Natural killer cell (primary cell): Measurements from ENCODE around the gene PEX14. TPM values are rescaled to one million over a fixed set of nuclear protein-coding genes. Genes with fewer than 3 reads are reported as not detected.

Experiments
- ATAC-seq, 3 donors: fragments of 150-1000 bp in 2 of 3; fragments of 200-7000 bp in 1 of 3; cut with Tn5 transposase; 1 replicate in 1 of 3; 2 replicates in 2 of 3; pipeline ENCODE4 v1.10.0; 2021; ENCODE audit warnings: mild to moderate bottlenecking in 2 of 3, moderate library complexity in 2 of 3
- DNase-seq, 2 donors: peaks; one replicate each; pipeline versions ENCODE4 v3.0.0 to v3.0.0-alpha.2; 2013 to 2021; ENCODE audit warnings: mixed read lengths in 1 of 2
- H3K27ac ChIP-seq: one replicate; pipeline ENCODE4 v1.5.1; 2013; ENCODE audit warnings: mild to moderate bottlenecking, low read length
- H3K27me3 ChIP-seq: one replicate; pipeline ENCODE4 v1.6.1; 2013; ENCODE audit warnings: low read length; ENCODE audit not compliant: control insufficient read depth, insufficient read depth
- H3K36me3 ChIP-seq: one replicate; pipeline ENCODE4 v1.6.1; 2013; ENCODE audit warnings: low read length; ENCODE audit not compliant: control insufficient read depth, insufficient read depth
- H3K4me1 ChIP-seq: one replicate; pipeline ENCODE4 v1.6.1; 2013; ENCODE audit warnings: low read length; ENCODE audit not compliant: control insufficient read depth, insufficient read depth
- H3K4me3 ChIP-seq: one replicate; pipeline ENCODE4 v1.5.1; 2013; ENCODE audit warnings: low read length
- H3K9me3 ChIP-seq: one replicate; pipeline ENCODE4 v1.6.1; 2013; ENCODE audit warnings: low read length; ENCODE audit not compliant: control insufficient read depth, insufficient read depth
- H3K27ac Mint-ChIP-seq, 2 donors: one replicate each; pipeline ENCODE4 v1.8.0; 2022; ENCODE audit warnings: mild to moderate bottlenecking in 2 of 2, mixed read lengths in 2 of 2, moderate library complexity in 1 of 2
- H3K27me3 Mint-ChIP-seq, 2 donors: one replicate each; pipeline ENCODE4 v1.8.0; 2022; ENCODE audit warnings: low read depth in 2 of 2, mixed read lengths in 2 of 2
- H3K36me3 Mint-ChIP-seq: one replicate; pipeline ENCODE4 v1.8.0; 2022; ENCODE audit warnings: mixed read lengths
- H3K4me1 Mint-ChIP-seq, 2 donors: one replicate each; pipeline ENCODE4 v1.8.0; 2022; ENCODE audit warnings: mixed read lengths in 2 of 2
- H3K4me3 Mint-ChIP-seq: one replicate; pipeline ENCODE4 v1.8.0; 2022; ENCODE audit warnings: mild to moderate bottlenecking, moderate library complexity, mixed read lengths
- H3K9me3 Mint-ChIP-seq, 2 donors: one replicate each; pipeline ENCODE4 v1.8.0; 2022; ENCODE audit warnings: mixed read lengths in 2 of 2
- WGBS: methylation state at CpG from one replicate; pipeline ENCODE4 v1.1.7; 2013; ENCODE audit warnings: missing lambda C conversion rate; ENCODE audit not compliant: insufficient coverage; 5-methylcytosine and 5-hydroxymethylcytosine counted together
- intact Hi-C: fragments of 100-400 bp; cut with micrococcal nuclease; formaldehyde crosslinking; loops from one replicate; pipeline ENCODE4 v1.14.2; 2022
- total RNA-seq, 4 donors: library from RNA; stranded (reverse); fragments of 120-200 nt in 1 of 4; gene quantifications; one replicate each; pipeline versions ENCODE4 v1.2.3 to v1.2.4, GENCODE V29; 2013 to 2022
- TF ChIP-seq, protein P1 (sequence below): fragments of 200-600 bp; IDR thresholded peaks from one replicate; pipeline ENCODE4 v1.8.0; 2022; ENCODE audit warnings: antibody characterized with exemption

Gene PEX14
- total RNA-seq, 3 donors from 2014 or later (not counting 1 experiment from before 2014, with no cell fraction given): 21.4 to 27.3 (median 24.1) TPM

DNA sequence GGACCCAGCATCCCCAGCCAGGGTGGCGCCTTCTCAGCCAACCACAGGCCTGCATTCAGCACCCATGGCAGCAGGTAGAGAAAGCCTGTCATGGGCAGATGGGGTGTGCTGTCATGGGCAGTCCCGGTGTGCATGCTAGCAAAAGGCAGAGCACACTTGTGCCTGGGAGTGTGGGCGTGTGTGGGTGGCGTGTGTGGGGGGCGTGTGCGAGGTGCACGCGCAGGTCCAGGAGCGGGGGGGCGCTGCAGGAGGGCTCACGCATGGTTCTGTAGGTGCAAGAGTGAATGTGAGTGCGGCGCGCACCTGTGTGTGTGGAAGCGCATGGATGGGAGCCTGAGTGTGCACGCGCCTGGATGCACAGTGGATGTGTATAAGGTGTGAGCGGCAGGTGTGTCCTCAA lies 184.5 kb downstream of the PEX14 start:
- H3K36me3 ChIP-seq: peaks cover 21% of the 10 kb centered on the region
- DNase-seq: no peak
- no peak overlapping the region for H3K4me3 ChIP-seq
- Mint-ChIP-seq H3K9me3 (no peaks in the 10 kb centered on the region), H3K36me3 (no peaks in the 10 kb centered on the region), H3K27me3 (no peaks in the 10 kb centered on the region), H3K4me1 (peaks cover 0 to 4% of the 10 kb centered on the region in 2 donors), H3K27ac (no peak overlapping the region), H3K4me3 (no peak overlapping the region)
- intact Hi-C loops: no loop called here
- ATAC-seq: no peak
- no peaks in the 10 kb centered on the region for H3K4me1 ChIP-seq
- TF ChIP-seq, protein P1, sequence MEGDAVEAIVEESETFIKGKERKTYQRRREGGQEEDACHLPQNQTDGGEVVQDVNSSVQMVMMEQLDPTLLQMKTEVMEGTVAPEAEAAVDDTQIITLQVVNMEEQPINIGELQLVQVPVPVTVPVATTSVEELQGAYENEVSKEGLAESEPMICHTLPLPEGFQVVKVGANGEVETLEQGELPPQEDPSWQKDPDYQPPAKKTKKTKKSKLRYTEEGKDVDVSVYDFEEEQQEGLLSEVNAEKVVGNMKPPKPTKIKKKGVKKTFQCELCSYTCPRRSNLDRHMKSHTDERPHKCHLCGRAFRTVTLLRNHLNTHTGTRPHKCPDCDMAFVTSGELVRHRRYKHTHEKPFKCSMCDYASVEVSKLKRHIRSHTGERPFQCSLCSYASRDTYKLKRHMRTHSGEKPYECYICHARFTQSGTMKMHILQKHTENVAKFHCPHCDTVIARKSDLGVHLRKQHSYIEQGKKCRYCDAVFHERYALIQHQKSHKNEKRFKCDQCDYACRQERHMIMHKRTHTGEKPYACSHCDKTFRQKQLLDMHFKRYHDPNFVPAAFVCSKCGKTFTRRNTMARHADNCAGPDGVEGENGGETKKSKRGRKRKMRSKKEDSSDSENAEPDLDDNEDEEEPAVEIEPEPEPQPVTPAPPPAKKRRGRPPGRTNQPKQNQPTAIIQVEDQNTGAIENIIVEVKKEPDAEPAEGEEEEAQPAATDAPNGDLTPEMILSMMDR: no peak
- no peaks in the 10 kb centered on the region for H3K9me3 ChIP-seq
- H3K27me3 ChIP-seq: no peaks in the 10 kb centered on the region
- no peak overlapping the region for H3K27ac ChIP-seq
- WGBS: 96% methylated on average over 18 of the region's 18 CpGs

DNA sequence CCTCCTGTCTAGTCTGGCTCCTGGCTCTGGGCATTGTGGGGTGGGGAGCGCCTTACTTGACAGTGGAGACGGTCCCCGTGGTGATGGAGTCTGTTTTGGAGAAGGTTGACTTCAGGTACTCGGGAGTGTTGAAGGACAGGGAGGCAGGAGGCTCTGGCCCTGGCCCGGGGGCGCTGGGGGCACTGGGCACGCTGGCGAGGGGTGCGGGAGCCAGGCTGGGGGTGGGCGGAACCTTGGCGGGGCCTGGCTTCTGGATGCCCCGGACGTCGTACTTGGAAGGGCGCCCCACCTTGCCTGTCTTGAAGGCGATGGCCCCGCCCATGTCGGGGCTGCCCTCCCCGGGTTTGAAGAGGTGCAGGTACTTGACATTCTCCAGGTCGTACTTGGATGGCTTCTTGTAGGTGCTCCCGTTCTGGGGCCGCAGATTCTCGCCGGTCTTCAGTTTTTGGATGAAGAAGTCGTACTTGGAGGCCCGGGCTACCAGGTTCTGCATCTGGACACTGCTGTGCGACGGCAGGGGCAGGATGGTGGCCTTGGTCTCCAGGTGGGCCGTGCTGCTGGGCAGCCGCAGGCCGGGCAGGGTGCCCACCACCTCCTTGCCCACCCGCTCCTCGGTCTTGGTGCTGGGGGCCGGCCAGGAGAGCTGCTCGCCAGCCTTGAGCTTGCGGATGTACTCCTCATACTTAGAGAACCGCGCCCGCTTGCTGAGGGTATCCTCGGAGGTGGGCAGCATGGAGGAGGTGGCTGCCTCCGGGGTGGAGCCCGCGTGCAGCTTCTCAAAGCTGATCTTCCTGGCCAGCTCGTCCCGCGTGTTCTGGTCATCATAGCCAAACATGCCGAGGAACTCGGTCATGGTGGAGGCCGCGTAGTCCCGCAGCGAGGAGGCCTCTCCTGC lies 185.1 kb downstream of the PEX14 start:
- no peak overlapping the region for H3K27ac Mint-ChIP-seq
- no peaks in the 10 kb centered on the region for H3K27me3 Mint-ChIP-seq
- intact Hi-C loops: no loop called here
- DNase-seq (no peak), ATAC-seq (no peak)
- Histone ChIP-seq H3K36me3 (peaks cover 19% of the 10 kb centered on the region), H3K4me3 (no peak overlapping the region), H3K4me1 (no peaks in the 10 kb centered on the region), H3K9me3 (no peaks in the 10 kb centered on the region), H3K27me3 (no peaks in the 10 kb centered on the region), H3K27ac (no peak overlapping the region)
- H3K36me3 Mint-ChIP-seq: no peaks in the 10 kb centered on the region
- no peak overlapping the region for H3K4me3 Mint-ChIP-seq
- WGBS: 97% methylated on average over 52 of the region's 52 CpGs
- H3K9me3 Mint-ChIP-seq: no peaks in the 10 kb centered on the region
- H3K4me1 Mint-ChIP-seq: peaks cover 0 to 4% of the 10 kb centered on the region in 2 donors
- TF ChIP-seq, protein P1: no peak

DNA sequence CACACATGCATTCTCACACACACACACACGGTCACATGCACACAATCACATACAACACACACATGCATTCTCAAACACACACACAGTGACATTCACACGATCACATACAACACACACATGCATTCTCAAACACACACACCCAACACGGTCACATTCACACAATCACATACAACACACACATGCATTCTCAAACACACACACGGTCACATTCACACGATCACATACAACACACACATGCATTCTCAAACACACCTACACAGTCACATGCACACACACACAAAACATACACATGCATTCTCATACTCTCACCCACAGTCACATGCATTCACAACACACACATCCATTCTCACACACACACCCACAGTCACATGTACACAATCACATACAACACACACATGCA lies 186.7 kb downstream of the PEX14 start:
- no peak for ATAC-seq
- WGBS: 93% methylated on average over 5 of the region's 5 CpGs
- no peaks in the 10 kb centered on the region for H3K4me1 ChIP-seq
- no peaks in the 10 kb centered on the region for H3K9me3 Mint-ChIP-seq
- DNase-seq: no peak
- peaks cover 21% of the 10 kb centered on the region for H3K36me3 ChIP-seq
- intact Hi-C loops: no loop called here
- H3K27me3 ChIP-seq: no peaks in the 10 kb centered on the region
- H3K4me3 Mint-ChIP-seq: no peak overlapping the region
- no peaks in the 10 kb centered on the region for H3K36me3 Mint-ChIP-seq
- H3K27ac Mint-ChIP-seq: no peak overlapping the region
- H3K27me3 Mint-ChIP-seq: no peaks in the 10 kb centered on the region
- TF ChIP-seq, protein P1: no peak
- H3K27ac ChIP-seq: no peak overlapping the region
- no peaks in the 10 kb centered on the region for H3K9me3 ChIP-seq
- H3K4me1 Mint-ChIP-seq: peaks cover 0 to 14% of the 10 kb centered on the region in 2 donors
- H3K4me3 ChIP-seq: no peak overlapping the region
